Fibroblast of villous mesenchyme (primary cell): Measurements from ENCODE around the gene BCL2. TPM values are rescaled to one million over a fixed set of nuclear protein-coding genes. Genes with fewer than 3 reads are reported as not detected.

Experiments used
- DNase-seq: peaks from one replicate; pipeline ENCODE4 v3.0.0-alpha.2; 2010; ENCODE audit warnings: low read depth
- H3K4me3 ChIP-seq: 2 replicates; pipeline ENCODE4 v1.5.1; 2011; ENCODE audit warnings: low read depth, mild to moderate bottlenecking, low read length
- CTCF ChIP-seq: IDR thresholded peaks from 2 replicates; pipeline ENCODE4 v1.5.1; 2012; ENCODE audit warnings: low read depth, mild to moderate bottlenecking, low read length; ENCODE audit not compliant: insufficient read depth
- total RNA-seq: library from RNA; depleted of rRNA; stranded (reverse); fragments of >200 nt; gene quantifications from 2 replicates; pipeline ENCODE4 v1.2.3, GENCODE V29; 2012

The BCL2 gene
- total RNA-seq, 1 donor: 0.86 TPM

GRCh38 chr18:63177919-63178821, 141.4 kb downstream of the BCL2 start:
- peak; percentile 24 for DNase-seq
- no peak for TF ChIP-seq CTCF
- H3K4me3 ChIP-seq: peak overlapping the region; percentile 3

- no peak for DNase-seq
- H3K4me3 ChIP-seq: no peak overlapping the region
- TF ChIP-seq CTCF: no peak
Observed at GRCh38 chr18:63177259-63177658, 142.3 kb downstream of the BCL2 start.

DNA sequence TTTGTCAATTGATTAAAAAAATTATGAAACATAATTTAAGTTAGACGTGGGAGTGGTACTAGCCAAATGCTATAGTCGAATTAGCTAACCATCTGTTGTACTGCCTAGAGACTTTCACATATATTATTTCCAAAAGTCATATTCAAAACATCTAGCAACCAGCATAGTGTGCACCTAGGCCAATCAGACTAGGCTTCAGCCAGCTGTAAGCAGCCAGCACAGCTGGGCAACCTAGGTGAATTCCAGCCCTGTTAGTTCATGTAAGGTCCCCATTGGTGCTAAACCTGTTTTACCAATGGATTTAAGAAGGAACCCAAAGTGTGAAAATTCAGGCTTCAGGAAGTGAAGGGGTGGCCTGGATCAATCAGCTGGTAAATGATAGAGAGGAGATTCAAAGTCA, 144.3 kb downstream of the BCL2 start:
- DNase-seq: no peak
- no peak for TF ChIP-seq CTCF
- H3K4me3 ChIP-seq: no peak overlapping the region

GRCh38 chr18:63173983-63174382, 145.6 kb downstream of the BCL2 start:
- no peak overlapping the region for H3K4me3 ChIP-seq
- no peak for DNase-seq
- TF ChIP-seq CTCF: no peak

- no peak for DNase-seq
- no peak for TF ChIP-seq CTCF
- no peak overlapping the region for H3K4me3 ChIP-seq
Observed at GRCh38 chr18:63169853-63170252, 149.7 kb downstream of the BCL2 start.

GRCh38 chr18:63168287-63168686, 151.3 kb downstream of the BCL2 start:
- no peak for DNase-seq
- no peak for TF ChIP-seq CTCF

More at GRCh38 chr18:63168287-63168686, 151.3 kb downstream of the BCL2 start:
- no peak overlapping the region for H3K4me3 ChIP-seq
